Measurements from ENCODE around the gene KCTD21. TPM values are rescaled to one million over a fixed set of nuclear protein-coding genes. Genes with fewer than 3 reads are reported as not detected.

Gene KCTD21
- total and polyA plus RNA-seq, 2 donors (not counting 1 experiment from before 2014, with no cell fraction given) = 4.3 to 8.0 TPM

- CTCF ChIA-PET = interaction anchor here (0.7 to 1.3 kb wide), 6 partner anchors 48 to 387 kb away, joined by 3 to 9 read pairs (median 4); partner anchors contain the start of genes ALG8 and NARS2
- H3K27me3 Mint-ChIP-seq = no peaks in the 10 kb centered on the region
Observed at GRCh38 chr11:78187366-78188285, 800 bp downstream of the KCTD21 start.

More at GRCh38 chr11:78187366-78188285, 800 bp downstream of the KCTD21 start:
- no peaks in the 10 kb centered on the region for H4K20me1 ChIP-seq (ENCODE audit: control insufficient read depth, insufficient read depth, low read length, poor library complexity, severe bottlenecking)
- intact Hi-C loops (cut with micrococcal nuclease) = loop anchor here (1.0 to 5.0 kb wide), 6 partner anchors 40 to 387 kb away; partner anchors contain the start of genes ALG8, GAB2, INTS4 and NARS2
- no peaks in the 10 kb centered on the region for H3K9me3 ChIP-seq (ENCODE audit: control extremely low read depth in 1 of 3, control insufficient read depth in 2 of 3, insufficient read depth in 1 of 3, low read length in 2 of 3)
- H3K27me3 ChIP-seq (replicated peaks in 1 of 4; ENCODE audit: control extremely low read depth in 1 of 4, control insufficient read depth in 3 of 4, insufficient read depth in 4 of 4, low read length in 3 of 4) = no peaks in the 10 kb centered on the region
- peak overlapping the region; percentile 99 for H3K9ac ChIP-seq (ENCODE audit: low read length)
- TF ChIP-seq EZH2 (IDR thresholded peaks at IDR 0.05; ENCODE audit: borderline replicate concordance, insufficient read depth, low read depth, low read length, poor library complexity, severe bottlenecking) = no peak
- no peak for TF ChIP-seq CTCF (IDR thresholded peaks at IDR 0.05)
- DNase-seq (no peak), ATAC-seq (ENCODE audit: low read depth) (no peak)
- Mint-ChIP-seq H3K4me3 (peak overlapping the region; percentile 100), H3K4me1 (peaks cover 42% of the 10 kb centered on the region), H3K27ac (peak overlapping the region; percentile 93), H3K9me3 (ENCODE audit: insufficient read depth) (no peaks in the 10 kb centered on the region)
- no peaks in the 10 kb centered on the region for H3K36me3 ChIP-seq (replicated peaks in 1 of 2; ENCODE audit: control extremely low read depth in 1 of 2, control insufficient read depth in 1 of 2, extremely low read depth in 1 of 2, insufficient read depth in 2 of 2, low read length in 1 of 2)
- H3K27ac ChIP-seq (ENCODE audit: low read length in 2 of 2) = peak overlapping the region; percentile 55 to 77
- peak overlapping the region; percentile 89 for H2AFZ ChIP-seq (ENCODE audit: insufficient read depth, low read depth, low read length, poor library complexity, severe bottlenecking)
- peaks cover 7% of the 10 kb centered on the region for H3K79me2 ChIP-seq (ENCODE audit: control insufficient read depth, insufficient read depth, low read length)
- POLR2A ChIA-PET = interaction anchor here (0.6 to 1.8 kb wide), 3 partner anchors 48 to 130 kb away, joined by 3 to 11 read pairs (median 4); partner anchors contain the start of gene ALG8
- H3K4me1 ChIP-seq (ENCODE audit: control insufficient read depth in 2 of 2, insufficient read depth in 2 of 2, low read length in 2 of 2) = peaks cover 20 to 23% of the 10 kb centered on the region in 2 donors
- H3K4me3 ChIP-seq (ENCODE audit: control extremely low read depth in 1 of 5, extremely low read depth in 1 of 5, insufficient read depth in 1 of 5, low read depth in 2 of 5, low read length in 4 of 5) = peak overlapping the region; percentile 67 to 96 (median 90)
- peak overlapping the region; percentile 89 for H3K4me2 ChIP-seq (replicated peaks; ENCODE audit: low read depth, low read length, poor library complexity, severe bottlenecking)
- 21% methylated on average over 22 of the region's 31 CpGs for WGBS (ENCODE audit: insufficient coverage)
